IMR-90 (cell line): ENCODE results near the gene ABCB1. TPM values are rescaled to one million over a fixed set of nuclear protein-coding genes. Genes with fewer than 3 reads are reported as not detected.

Source experiments
- ATAC-seq: fragments of 200-7000 bp; cut with Tn5 transposase; 2 replicates; pipeline ENCODE4 v1.9.1; 2020; ENCODE audit warnings: low read depth, mild to moderate bottlenecking, moderate library complexity
- BruUV-seq: library from RNA; stranded (reverse); fragments of 400-500 nt; replicated peaks from 2 replicates; lab custom pipeline; 2021; lab: Mats Ljungman, UMichigan
- CTCF ChIA-PET: fragments of 300-600 bp; formaldehyde crosslinking; extraction: SDS; loops from one replicate; lab custom pipeline; 2021; ENCODE audit warnings: antibody characterized with exemption; lab: Yijun Ruan, JAX
- POLR2A ChIA-PET: fragments of 300-600 bp; sonication (Branson Sonifier 250); formaldehyde crosslinking; loops from one replicate; lab custom pipeline; 2022; ENCODE audit warnings: antibody characterized with exemption; ENCODE audit not compliant: unreplicated experiment; lab: Charles Lee
- DNase-seq: peaks from one replicate; pipeline ENCODE4 v3.0.0; 2013
- H2AFZ ChIP-seq: replicated peaks from 2 replicates; pipeline ENCODE3; 2013; ENCODE audit warnings: low read length, mild to moderate bottlenecking; ENCODE audit not compliant: poor library complexity
- H2AK5ac ChIP-seq: 2 replicates; pipeline ENCODE4 v1.6.1; 2013; ENCODE audit warnings: low read depth, low read length, inconsistent platforms
- H2AK9ac ChIP-seq: replicated peaks from 2 replicates; pipeline ENCODE3; 2013; ENCODE audit warnings: mild to moderate bottlenecking, low read depth, low read length, moderate library complexity; ENCODE audit not compliant: poor library complexity
- H2BK120ac ChIP-seq: 2 replicates; pipeline ENCODE4 v1.6.1; 2013; ENCODE audit warnings: low read depth, low read length, inconsistent platforms
- H2BK15ac ChIP-seq: 3 replicates; pipeline ENCODE4 v1.6.1; 2013; ENCODE audit warnings: low read depth, low read length, inconsistent platforms
- H2BK20ac ChIP-seq: 2 replicates; pipeline ENCODE4 v1.6.1; 2013; ENCODE audit warnings: low read depth, mild to moderate bottlenecking, inconsistent platforms, low read length, moderate library complexity
- H2BK5ac ChIP-seq: 2 replicates; pipeline ENCODE4 v1.6.1; 2013; ENCODE audit warnings: mild to moderate bottlenecking, low read depth, low read length, inconsistent platforms; ENCODE audit not compliant: poor library complexity, severe bottlenecking
- H3K14ac ChIP-seq: replicated peaks from 2 replicates; pipeline ENCODE4 v1.6.1; 2013; ENCODE audit warnings: low read depth, low read length, inconsistent platforms
- H3K18ac ChIP-seq: 2 replicates; pipeline ENCODE4 v1.6.1; 2013; ENCODE audit warnings: low read depth, low read length, control low read depth
- H3K23ac ChIP-seq: 2 replicates; pipeline ENCODE4 v1.6.1; 2013; ENCODE audit warnings: low read depth, low read length, inconsistent platforms
- H3K27ac ChIP-seq: 2 replicates; pipeline ENCODE4 v1.5.1; 2013; ENCODE audit warnings: mild to moderate bottlenecking, control low read depth, low read length; ENCODE audit not compliant: insufficient read depth
- H3K27me3 ChIP-seq: 2 replicates; pipeline ENCODE4 v1.6.1; 2013; ENCODE audit warnings: low read length; ENCODE audit not compliant: control insufficient read depth, insufficient read depth
- H3K36me3 ChIP-seq: 2 replicates; pipeline ENCODE4 v1.6.1; 2013; ENCODE audit warnings: low read length, mixed read lengths; ENCODE audit not compliant: control insufficient read depth, insufficient read depth
- H3K4ac ChIP-seq: 2 replicates; pipeline ENCODE4 v1.6.1; 2013; ENCODE audit warnings: low read depth, low read length, inconsistent platforms
- H3K4me1 ChIP-seq: 2 replicates; pipeline ENCODE4 v1.6.1; 2013; ENCODE audit warnings: low read length, mixed read lengths; ENCODE audit not compliant: control insufficient read depth, insufficient read depth
- H3K4me2 ChIP-seq: 2 replicates; pipeline ENCODE4 v1.6.1; 2013; ENCODE audit warnings: low read depth, mild to moderate bottlenecking, control low read depth, low read length, moderate library complexity
- H3K4me3 ChIP-seq: 2 replicates; pipeline ENCODE4 v1.5.1; 2013; ENCODE audit warnings: low read depth, mild to moderate bottlenecking, control low read depth, low read length, moderate library complexity; ENCODE audit not compliant: insufficient read depth
- H3K56ac ChIP-seq: 2 replicates; pipeline ENCODE4 v1.6.1; 2013; ENCODE audit warnings: low read length, inconsistent platforms; ENCODE audit not compliant: insufficient read depth; ENCODE audit errors: extremely low read depth
- H3K79me1 ChIP-seq, 2 experiments: 2 replicates each; pipeline ENCODE4 v1.6.1; 2013; ENCODE audit warnings: low read length in 2 of 2, inconsistent platforms in 1 of 2, low read depth in 1 of 2
- H3K9ac ChIP-seq: 2 replicates; pipeline ENCODE4 v1.6.1; 2013; ENCODE audit warnings: low read depth, low read length, control low read depth
- H3K9me1 ChIP-seq: 2 replicates; pipeline ENCODE4 v1.6.1; 2013; ENCODE audit warnings: low read length, inconsistent platforms; ENCODE audit not compliant: insufficient read depth
- H3K9me3 ChIP-seq: 2 replicates; pipeline ENCODE4 v1.6.1; 2013; ENCODE audit warnings: low read length; ENCODE audit not compliant: control insufficient read depth, insufficient read depth
- H4K20me1 ChIP-seq: 2 replicates; pipeline ENCODE4 v1.6.1; 2013; ENCODE audit warnings: low read length, inconsistent platforms; ENCODE audit not compliant: insufficient read depth
- H4K5ac ChIP-seq: 2 replicates; pipeline ENCODE4 v1.6.1; 2013; ENCODE audit warnings: mild to moderate bottlenecking, low read depth, low read length, control low read depth
- H4K8ac ChIP-seq, 2 experiments: 2 replicates each; pipeline ENCODE4 v1.6.1; 2013; ENCODE audit warnings: low read depth in 2 of 2, low read length in 2 of 2, control low read depth in 1 of 2, inconsistent platforms in 1 of 2
- H4K91ac ChIP-seq: 2 replicates; pipeline ENCODE4 v1.6.1; 2013; ENCODE audit warnings: low read depth, low read length, inconsistent platforms; ENCODE audit not compliant: insufficient read depth
- CEBPB ChIP-seq: IDR thresholded peaks from 2 replicates; pipeline ENCODE4 v1.6.1; 2012; ENCODE audit warnings: low read depth, low read length, improper control_type of control experiment
- MAFK ChIP-seq: IDR thresholded peaks from 2 replicates; pipeline ENCODE4 v1.6.1; 2012; ENCODE audit warnings: low read depth, low read length, improper control_type of control experiment
- MXI1 ChIP-seq: IDR thresholded peaks from 2 replicates; pipeline ENCODE4 v1.6.1; 2012; ENCODE audit warnings: low read depth, mild to moderate bottlenecking, low read length, moderate library complexity, borderline replicate concordance
- SMC3 ChIP-seq: fragments of 150-350 bp; IDR thresholded peaks from 2 replicates; pipeline ENCODE4 v1.6.1; 2016; ENCODE audit warnings: low read depth, mild to moderate bottlenecking, antibody characterized with exemption, low read length, moderate library complexity
- WGBS, 2 experiments: methylation state at CpG; one replicate each; pipeline versions ENCODE4 v1.1.5 to v1.1.7; 2013; ENCODE audit warnings: missing lambda C conversion rate in 2 of 2; ENCODE audit not compliant: insufficient read length in 1 of 2; ENCODE audit errors: extremely low coverage in 2 of 2; 5-methylcytosine and 5-hydroxymethylcytosine counted together
- dilution Hi-C: fragments of 300-500 bp; cut with HindIII; formaldehyde crosslinking; loops from one replicate; pipeline ENCODE4 v1.14.3; 2018; ENCODE audit warnings: low sequenced_read_pairs; ENCODE audit not compliant: unreplicated experiment
- in situ Hi-C: fragments of 300-500 bp; cut with MboI; formaldehyde crosslinking; loops from 3 replicates; pipeline ENCODE4 v1.14.3; 2019; ENCODE audit warnings: low sequenced_read_pairs, inconsistent platforms, mixed read lengths
- intact Hi-C: fragments of 100-400 bp; cut with micrococcal nuclease; formaldehyde crosslinking; loops from 2 replicates; pipeline ENCODE4 v1.10.0; 2022
- polyA plus RNA-seq, 3 experiments: library from polyadenylated mRNA; depleted of rRNA; stranded (reverse); fragments of >200 nt; gene quantifications; 2 replicates each; pipeline ENCODE4 v1.2.3, GENCODE V29; 2012; ENCODE audit warnings: low replicate concordance in 1 of 3
- total RNA-seq: library from RNA; depleted of rRNA; stranded (reverse); fragments of >200 nt; gene quantifications from 2 replicates; pipeline ENCODE4 v1.2.3, GENCODE V29; 2012

Gene ABCB1
- total and polyA plus RNA-seq, 2 of the 4 experiments (the other 2 are of a cell fraction): 0.80 to 0.90 TPM

DNA sequence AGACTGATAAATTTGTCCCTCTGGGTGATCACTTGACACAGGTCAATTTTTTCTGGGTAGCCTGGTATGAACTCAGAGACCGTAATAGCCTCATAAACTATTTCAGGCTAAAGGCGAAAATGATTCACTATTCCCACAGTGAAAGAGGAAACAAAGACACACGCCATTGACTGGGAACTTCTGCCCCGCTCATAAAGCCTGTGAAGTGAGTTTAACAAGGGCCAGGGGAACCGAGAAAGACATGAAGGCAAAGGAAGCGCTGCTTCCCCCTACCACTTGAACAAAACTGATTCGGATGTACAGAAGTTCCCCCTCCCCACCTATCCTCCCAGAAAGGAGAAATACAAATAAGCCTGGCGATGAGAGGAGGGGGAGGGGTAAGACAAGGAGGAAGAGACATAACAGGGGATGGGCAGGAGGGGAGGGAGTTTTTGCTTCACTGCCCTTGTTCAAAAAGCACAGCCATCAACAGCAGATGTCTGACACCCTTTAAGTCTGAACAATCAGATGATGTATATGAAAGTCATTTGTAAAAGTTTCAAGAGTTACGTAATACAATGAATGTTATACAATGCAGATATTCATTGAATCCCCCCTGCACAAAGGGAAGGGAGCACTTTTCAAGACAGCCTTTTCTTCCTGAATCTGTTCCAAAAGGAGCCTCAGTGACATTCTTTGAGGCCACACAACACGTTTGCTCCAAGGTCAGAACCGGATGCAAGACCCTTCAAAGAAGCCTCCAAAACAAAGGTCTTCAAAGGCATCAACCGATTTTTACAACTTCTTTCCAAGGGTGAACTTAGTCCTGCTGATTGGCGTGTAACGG is 125.9 kb downstream of the ABCB1 start:
- H2BK5ac ChIP-seq: no peak overlapping the region
- peak overlapping the region; percentile 67 for H2AFZ ChIP-seq
- no peak overlapping the region for H3K4ac ChIP-seq
- no peak overlapping the region for H4K91ac ChIP-seq
- WGBS, 2 experiments: no CpG with 5 or more reads among the region's 14 CpGs
- no TSS peak for BruUV-seq
- POLR2A ChIA-PET: no interaction called here
- H3K9me1 ChIP-seq: no peaks in the 10 kb centered on the region
- no peak overlapping the region for H3K14ac ChIP-seq
- DNase-seq: no peak
- H4K20me1 ChIP-seq: no peaks in the 10 kb centered on the region
- in situ Hi-C loops (no loop called here), dilution Hi-C loops (no loop called here), intact Hi-C loops (no loop called here)
- no peak overlapping the region for H3K56ac ChIP-seq
- ATAC-seq: no peak
- peaks cover 28% of the 10 kb centered on the region for H3K27me3 ChIP-seq
- no peak overlapping the region for H2BK15ac ChIP-seq
- H4K5ac ChIP-seq: no peak overlapping the region
- H3K27ac ChIP-seq: no peak overlapping the region
- H2BK20ac ChIP-seq: no peak overlapping the region
- H3K9ac ChIP-seq: no peak overlapping the region
- no peaks in the 10 kb centered on the region for H3K9me3 ChIP-seq
- H3K79me1 ChIP-seq: no peaks in the 10 kb centered on the region
- H2AK9ac ChIP-seq: no peak overlapping the region
- H3K18ac ChIP-seq: no peak overlapping the region
- peak overlapping the region; percentile 52; the same call in 1 of the 2 replicates for H3K4me2 ChIP-seq
- CTCF ChIA-PET: no interaction called here
- H3K36me3 ChIP-seq: no peaks in the 10 kb centered on the region
- no peak overlapping the region for H2AK5ac ChIP-seq
- H3K23ac ChIP-seq: no peak overlapping the region
- no peak overlapping the region for H2BK120ac ChIP-seq
- no peak overlapping the region for H4K8ac ChIP-seq
- no peaks in the 10 kb centered on the region for H3K4me1 ChIP-seq
- peak overlapping the region; percentile 15; the same call in 1 of the 2 replicates for H3K4me3 ChIP-seq
- TF ChIP-seq MAFK: no peak
- no peak for TF ChIP-seq SMC3
- peak; percentile 60 for TF ChIP-seq CEBPB
- no peak for TF ChIP-seq MXI1
